Measurements from ENCODE around the gene SLC16A3.

DNA sequence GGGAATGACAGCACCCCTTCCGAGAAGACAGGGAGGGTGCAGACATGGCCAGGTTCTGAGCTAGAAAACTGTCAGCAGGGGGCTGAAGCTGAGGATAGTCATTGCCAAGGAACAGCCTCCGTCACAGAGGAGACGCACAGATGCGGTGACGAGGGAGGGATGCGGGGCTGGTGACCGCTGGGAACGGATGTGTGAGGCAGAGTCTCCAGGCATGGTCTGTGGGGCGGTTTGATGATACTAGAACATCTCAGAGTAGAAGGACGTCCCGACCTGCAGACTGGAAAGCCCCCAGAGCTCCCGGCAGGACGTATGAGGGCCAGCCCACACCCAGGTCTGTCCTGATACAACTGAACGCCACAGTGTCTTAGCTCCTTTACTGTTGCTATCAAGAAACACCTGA lies 46.5 kb downstream of the SLC16A3 start:
- TF ChIP-seq CTCF (IDR thresholded peaks at IDR 0.05) (no peak), POLR2AphosphoS5 (IDR thresholded peaks at IDR 0.05) (no peak), POLR2A (IDR thresholded peaks at IDR 0.05) (no peak)

Measured in prostate gland (tissue), 2 donors.